ENCODE data around the gene CSTF2.

Gene CSTF2

DNA sequence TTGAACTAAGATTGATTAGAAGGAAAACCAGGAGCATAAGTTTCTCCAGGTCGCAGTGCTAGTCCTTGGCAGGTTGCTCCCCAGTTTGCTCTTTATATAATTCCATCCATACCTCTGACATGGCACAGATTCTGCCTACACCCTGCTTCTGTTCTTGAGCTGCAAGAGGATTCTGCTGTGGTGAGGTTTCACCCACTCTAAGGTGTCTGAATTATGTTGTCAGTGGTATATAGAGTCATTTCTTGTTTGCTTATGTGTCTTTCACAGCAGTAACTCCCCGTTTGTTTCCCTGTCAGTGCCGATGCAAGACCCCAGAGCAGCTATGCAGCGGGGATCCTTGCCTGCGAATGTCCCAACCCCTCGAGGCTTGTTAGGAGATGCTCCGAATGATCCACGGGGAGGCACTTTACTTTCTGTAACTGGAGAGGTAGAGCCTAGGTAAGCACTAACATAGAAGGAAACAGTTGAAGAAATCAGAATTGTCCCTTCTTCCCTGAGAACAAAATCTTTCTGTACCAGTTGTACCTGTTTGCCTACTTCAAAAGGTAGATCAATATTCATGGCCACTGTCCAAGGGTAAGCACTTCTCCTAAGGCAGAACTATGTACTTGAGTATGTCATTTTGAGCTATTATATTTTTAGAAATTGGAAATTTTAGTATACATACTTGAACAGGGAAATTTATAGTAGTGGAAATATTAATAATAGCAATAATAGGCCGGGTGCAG lies 11.2 kb downstream of the CSTF2 start:
- no peak for TF ChIP-seq GATA1 (IDR thresholded peaks at IDR 0.05; ENCODE audit: low read depth, low read length)
- TF ChIP-seq POLR2A (IDR thresholded peaks at IDR 0.05; ENCODE audit: low read length) = no peak
- no peak for DNase-seq

DNA sequence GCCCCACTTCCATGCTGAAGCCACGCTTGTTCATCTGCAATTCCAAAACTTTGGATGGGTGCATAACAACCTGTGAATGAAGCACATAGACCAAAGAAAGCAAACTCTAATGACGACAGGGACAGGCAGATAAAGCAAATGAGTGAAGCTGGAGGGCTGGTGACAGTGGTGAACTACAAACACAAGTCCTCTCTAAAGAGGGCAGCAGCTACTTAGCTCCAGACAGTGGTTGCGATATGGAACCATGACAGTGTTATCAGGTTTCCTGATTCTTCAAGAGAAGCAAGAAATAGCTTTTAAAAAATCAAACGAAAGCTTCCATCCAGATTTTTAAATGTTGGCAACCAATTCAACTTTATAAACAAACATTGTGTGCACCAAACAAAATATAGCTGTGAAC lies 30.1 kb downstream of the CSTF2 start:
- no peak for DNase-seq
- TF ChIP-seq POLR2A (IDR thresholded peaks at IDR 0.05; ENCODE audit: low read length) (no peak), GATA1 (IDR thresholded peaks at IDR 0.05; ENCODE audit: low read depth, low read length) (no peak)

GRCh38 chrX:100852810-100853209 lies 32.6 kb downstream of the CSTF2 start:
- no peak for DNase-seq
- no peak for TF ChIP-seq POLR2A (IDR thresholded peaks at IDR 0.05; ENCODE audit: low read length)
- TF ChIP-seq GATA1 (IDR thresholded peaks at IDR 0.05; ENCODE audit: low read depth, low read length) = no peak

DNA sequence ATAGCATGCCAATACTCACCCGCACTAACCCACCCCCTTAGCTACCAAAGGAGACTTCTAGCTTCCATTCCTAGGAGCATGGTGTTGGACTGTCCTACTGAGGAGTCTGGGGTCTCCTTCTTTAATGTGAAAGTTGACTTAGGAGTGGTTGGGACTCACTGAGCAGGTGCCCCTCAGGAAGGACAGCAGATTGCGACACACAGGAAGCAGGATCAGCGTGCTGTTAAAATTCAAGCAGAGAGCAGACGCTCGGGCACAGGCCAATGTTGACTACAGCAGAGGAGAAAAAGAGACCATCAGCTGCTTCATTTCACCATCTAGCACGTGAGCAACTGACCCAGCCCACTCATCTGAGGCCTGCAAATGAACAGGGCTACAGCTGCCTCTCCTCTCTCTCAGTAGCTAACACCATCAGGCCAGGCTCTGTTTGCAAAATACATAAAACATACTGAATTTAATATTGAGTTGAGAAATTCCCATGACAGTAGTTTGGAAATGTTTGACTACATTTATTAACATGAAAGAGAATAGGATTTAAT lies 43.2 kb downstream of the CSTF2 start:
- no peak for DNase-seq
- no peak for TF ChIP-seq POLR2A (IDR thresholded peaks at IDR 0.05; ENCODE audit: low read length)
- TF ChIP-seq GATA1 (IDR thresholded peaks at IDR 0.05; ENCODE audit: low read depth, low read length) = no peak

GRCh38 chrX:100864657-100865391 lies 44.6 kb downstream of the CSTF2 start:
- TF ChIP-seq GATA1 (IDR thresholded peaks at IDR 0.05; ENCODE audit: low read depth, low read length) (no peak), POLR2A (IDR thresholded peaks at IDR 0.05; ENCODE audit: low read length) (no peak)
- no peak for DNase-seq

- no peak for DNase-seq
- TF ChIP-seq GATA1 (IDR thresholded peaks at IDR 0.05; ENCODE audit: low read depth, low read length) (no peak), POLR2A (IDR thresholded peaks at IDR 0.05; ENCODE audit: low read length) (no peak)
Observed at GRCh38 chrX:100868273-100868672, 48.1 kb downstream of the CSTF2 start.

DNA sequence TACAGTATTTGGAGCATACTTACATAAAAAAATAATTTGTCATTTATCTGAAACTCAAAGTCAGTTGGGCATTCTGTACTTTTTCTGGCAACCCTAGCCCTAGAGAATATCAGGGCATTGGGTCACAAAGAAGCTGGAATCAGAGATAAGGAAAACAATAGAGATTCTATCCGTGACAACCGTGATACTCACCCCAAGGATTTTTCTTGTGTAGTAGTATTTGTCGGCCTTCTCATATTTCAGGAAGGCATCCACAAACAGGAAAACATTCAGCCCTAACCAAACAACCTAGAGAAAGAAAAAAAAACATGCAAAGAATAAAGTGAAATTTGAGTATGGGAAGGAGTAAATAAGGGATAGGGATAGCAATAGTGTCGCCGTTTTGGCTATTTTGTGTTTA lies 50.3 kb downstream of the CSTF2 start:
- TF ChIP-seq POLR2A (IDR thresholded peaks at IDR 0.05; ENCODE audit: low read length) (no peak), GATA1 (IDR thresholded peaks at IDR 0.05; ENCODE audit: low read depth, low read length) (no peak)
- no peak for DNase-seq

GRCh38 chrX:100871594-100872560 lies 51.7 kb downstream of the CSTF2 start:
- TF ChIP-seq POLR2A (IDR thresholded peaks at IDR 0.05; ENCODE audit: low read length) (no peak), GATA1 (IDR thresholded peaks at IDR 0.05; ENCODE audit: low read depth, low read length) (no peak)
- no peak for DNase-seq

DNA sequence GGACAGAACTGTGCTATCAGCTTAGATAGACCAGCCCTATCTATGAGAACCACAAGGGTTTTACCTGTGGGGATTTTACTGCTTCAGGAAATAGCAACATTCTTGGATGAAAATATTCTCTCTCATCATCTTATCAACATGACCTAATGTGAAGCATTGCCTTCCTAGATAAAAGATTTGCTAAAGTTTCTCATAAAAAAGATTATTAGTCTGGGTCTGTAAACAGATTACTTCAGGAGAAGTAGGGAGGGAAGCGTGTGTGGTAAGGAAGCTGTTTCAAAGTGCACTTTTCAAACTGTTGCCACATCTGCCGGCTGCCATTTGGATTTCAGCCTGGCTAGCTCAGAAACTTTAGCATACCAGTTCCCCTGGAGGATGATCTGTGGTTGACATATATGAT lies 54.1 kb downstream of the CSTF2 start, which contains the start of gene NOX1:
Gene NOX1 (minus strand): TSS at position 35 of the 400 bp plus-strand sequence. CDS start 220 bp downstream, outside the sequence.
- TF ChIP-seq GATA1 (IDR thresholded peaks at IDR 0.05; ENCODE audit: low read depth, low read length) (no peak), POLR2A (IDR thresholded peaks at IDR 0.05; ENCODE audit: low read length) (no peak)

GRCh38 chrX:100880368-100880767 lies 60.2 kb downstream of the CSTF2 start:
- no peak for TF ChIP-seq POLR2A (IDR thresholded peaks at IDR 0.05; ENCODE audit: low read length)
- TF ChIP-seq GATA1 (IDR thresholded peaks at IDR 0.05; ENCODE audit: low read depth, low read length) = no peak
- no peak for DNase-seq

More for the DNA sequence above, 54.1 kb downstream of the CSTF2 start, which contains the start of gene NOX1:
- DNase-seq = no peak

GRCh38 chrX:100883654-100884053 lies 63.5 kb downstream of the CSTF2 start:
- TF ChIP-seq POLR2A (IDR thresholded peaks at IDR 0.05; ENCODE audit: low read length) (no peak), GATA1 (IDR thresholded peaks at IDR 0.05; ENCODE audit: low read depth, low read length) (no peak)

More at GRCh38 chrX:100883654-100884053, 63.5 kb downstream of the CSTF2 start:
- no peak for DNase-seq
